ENCODE results near the gene MEF2B. TPM values are rescaled to one million over a fixed set of nuclear protein-coding genes. Genes with fewer than 3 reads are reported as not detected.
"Not testable (repeated sequence)": the region's sequence is repeated elsewhere in the genome, so short reads cannot be mapped to it uniquely, and the experiment has no call there.

Gene MEF2B
- total and polyA plus RNA-seq, 12 donors: 0.42 to 6.0 (median 1.4) TPM; not detected in 4

DNA sequence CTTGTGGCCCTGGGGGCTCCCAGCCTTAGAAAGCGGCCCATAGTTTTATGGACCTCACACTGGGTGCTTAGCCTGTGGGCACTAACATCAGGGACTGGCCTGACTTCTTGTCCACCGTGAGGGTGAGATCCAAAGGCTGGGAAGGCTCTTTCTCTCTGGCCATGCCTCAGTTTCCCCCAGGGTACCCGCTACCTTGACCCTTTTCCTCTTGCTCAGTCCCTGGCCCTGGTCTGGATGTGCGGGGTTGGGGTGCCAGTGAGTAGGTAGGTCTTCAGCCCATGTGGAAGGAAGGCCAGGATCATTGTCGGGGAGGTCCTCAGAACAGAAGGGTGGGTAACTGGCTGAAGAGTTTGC is 30.2 kb downstream of the MEF2B start:
- TF ChIP-seq, protein P1, sequence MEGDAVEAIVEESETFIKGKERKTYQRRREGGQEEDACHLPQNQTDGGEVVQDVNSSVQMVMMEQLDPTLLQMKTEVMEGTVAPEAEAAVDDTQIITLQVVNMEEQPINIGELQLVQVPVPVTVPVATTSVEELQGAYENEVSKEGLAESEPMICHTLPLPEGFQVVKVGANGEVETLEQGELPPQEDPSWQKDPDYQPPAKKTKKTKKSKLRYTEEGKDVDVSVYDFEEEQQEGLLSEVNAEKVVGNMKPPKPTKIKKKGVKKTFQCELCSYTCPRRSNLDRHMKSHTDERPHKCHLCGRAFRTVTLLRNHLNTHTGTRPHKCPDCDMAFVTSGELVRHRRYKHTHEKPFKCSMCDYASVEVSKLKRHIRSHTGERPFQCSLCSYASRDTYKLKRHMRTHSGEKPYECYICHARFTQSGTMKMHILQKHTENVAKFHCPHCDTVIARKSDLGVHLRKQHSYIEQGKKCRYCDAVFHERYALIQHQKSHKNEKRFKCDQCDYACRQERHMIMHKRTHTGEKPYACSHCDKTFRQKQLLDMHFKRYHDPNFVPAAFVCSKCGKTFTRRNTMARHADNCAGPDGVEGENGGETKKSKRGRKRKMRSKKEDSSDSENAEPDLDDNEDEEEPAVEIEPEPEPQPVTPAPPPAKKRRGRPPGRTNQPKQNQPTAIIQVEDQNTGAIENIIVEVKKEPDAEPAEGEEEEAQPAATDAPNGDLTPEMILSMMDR (IDR thresholded peaks at IDR 0.05): peak in 1 of 6 experiments; percentile 4
- no peak for TF ChIP-seq POLR2A (IDR thresholded peaks at IDR 0.05)
- no peaks in the 10 kb centered on the region for H3K9me3 ChIP-seq (replicated peaks in 1 of 3)
- H3K4me3 ChIP-seq: no peak overlapping the region
- no peaks in the 10 kb centered on the region for H3K36me3 ChIP-seq (replicated peaks in 1 of 2)
- no peaks in the 10 kb centered on the region for H3K27me3 ChIP-seq
- intact Hi-C loops (cut with DNase I): loop anchor here (5.0 to 10.0 kb wide), 3 partner anchors 83 to 205 kb away; no protein-coding TSS in a partner anchor
- peaks cover 6 to 9% of the 10 kb centered on the region in 2 donors for H3K4me1 ChIP-seq (replicated peaks in 1 of 2)
- 39 to 48% (median 43%) methylated on average over 4 to 5 of the region's 5 CpGs for WGBS, 4 donors
- DNase-seq: no peak
- no peak overlapping the region for H3K27ac ChIP-seq

DNA sequence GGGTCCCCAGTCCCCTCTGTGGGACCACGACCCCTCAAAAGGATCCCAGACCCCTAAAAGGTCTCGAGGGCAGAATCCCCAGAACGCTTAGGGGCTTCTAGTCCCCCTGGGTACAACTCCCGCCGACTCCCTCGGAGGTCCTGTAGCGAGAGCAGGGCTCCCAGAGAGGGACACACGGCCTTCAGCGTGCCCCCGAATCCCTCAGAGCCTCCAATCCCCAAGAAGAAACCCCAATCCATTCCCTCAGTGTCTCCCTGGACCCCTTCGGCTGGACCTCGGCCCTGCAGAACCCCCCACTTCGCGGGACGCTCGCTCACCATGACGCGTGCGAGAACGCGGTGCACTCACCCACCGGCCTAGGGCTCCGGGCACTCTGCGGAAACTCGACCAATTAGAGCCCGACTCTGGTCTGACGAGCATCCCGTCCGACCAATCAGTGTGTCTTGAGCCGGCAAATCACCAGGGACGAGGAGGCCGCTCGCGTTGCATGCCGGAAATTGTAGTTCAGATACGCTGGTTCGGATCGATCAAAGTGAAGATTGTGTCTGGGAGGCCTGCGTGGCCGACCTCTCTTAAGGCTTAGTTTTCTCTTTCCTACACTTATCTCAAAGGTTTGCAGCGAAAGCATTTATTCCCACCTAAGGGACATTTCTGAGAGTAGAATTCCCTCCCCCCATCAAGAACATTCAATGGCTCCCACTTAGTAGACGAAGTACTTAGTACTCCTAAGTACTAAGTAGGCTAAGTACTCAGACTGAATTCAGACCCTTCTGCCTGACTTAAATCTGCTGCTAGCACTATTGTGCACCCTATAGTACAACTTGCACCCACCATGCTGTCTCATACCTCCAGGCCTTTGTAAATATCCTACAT is 31.7 kb downstream of the MEF2B start, which contains the start of gene TMEM161A:
TMEM161A (minus strand) TSS at position 370 of the 873 bp plus-strand sequence; CDS start at position 320, 50 bp downstream.
- Histone ChIP-seq H3K27me3 (no peaks in the 10 kb centered on the region), H3K27ac (peak within 1 kb of the TSS in 3 of 5 donors; percentile 53 to 68 (median 55)), H3K4me1 (replicated peaks in 1 of 2) (peaks cover 6 to 9% of the 10 kb centered on the region in 2 donors), H3K4me3 (peak within 1 kb of the TSS; percentile 39 to 70 (median 64)), H3K36me3 (replicated peaks in 1 of 2) (no peaks in the 10 kb centered on the region), H3K9me3 (replicated peaks in 1 of 3) (no peaks in the 10 kb centered on the region)
- peak; percentile 33 to 79 for TF ChIP-seq POLR2A (IDR thresholded peaks at IDR 0.05)
- TF ChIP-seq, protein P1 (IDR thresholded peaks at IDR 0.05): no peak
- WGBS, 4 donors: 3 to 5% (median 3%) methylated on average over 25 to 42 of the region's 42 CpGs
- intact Hi-C loops (cut with DNase I): loop anchor here in 1 of 2 donors (5.0 kb wide), 1 partner anchor 81 kb away; no protein-coding TSS in a partner anchor
- peak; percentile 98 to 100 (median 99) for DNase-seq

DNA sequence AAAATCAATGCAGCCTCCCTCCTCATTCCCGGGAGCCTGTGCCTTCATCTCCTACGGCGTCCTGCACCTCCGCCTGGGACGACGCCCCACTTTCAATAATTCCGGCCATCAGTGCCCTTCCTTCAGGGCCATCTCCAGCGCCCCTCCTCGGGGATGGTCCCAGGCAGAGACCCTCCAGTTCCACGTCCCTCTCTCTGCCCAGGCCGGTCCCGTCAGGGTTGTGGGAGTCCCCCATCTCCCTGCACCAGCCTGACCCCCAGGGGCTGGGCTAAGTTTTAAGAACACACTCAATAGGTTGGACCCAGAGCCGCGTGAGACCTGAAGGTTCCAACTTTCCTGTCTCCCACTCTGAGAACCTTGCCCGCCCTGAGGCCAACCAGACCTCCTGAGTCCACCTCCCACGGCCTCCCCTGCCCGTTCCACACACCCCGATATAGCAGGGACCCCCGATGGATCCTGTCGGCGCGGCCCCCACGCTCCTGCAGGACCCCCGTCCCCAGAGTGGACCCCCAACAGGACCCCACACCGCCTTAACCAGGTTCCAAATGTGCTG is 32.4 kb downstream of the MEF2B start:
- 14 to 31% (median 19%) methylated on average over 20 to 25 of the region's 25 CpGs for WGBS, 4 donors
- DNase-seq: peak in 3 of 7 donors; percentile 28 to 32 (median 29)
- H3K4me3 ChIP-seq: peak overlapping the region; percentile 39 to 70 (median 64)
- H3K4me1 ChIP-seq (replicated peaks in 1 of 2): peaks cover 6 to 9% of the 10 kb centered on the region in 2 donors
- H3K27me3 ChIP-seq: no peaks in the 10 kb centered on the region
- no peaks in the 10 kb centered on the region for H3K36me3 ChIP-seq (replicated peaks in 1 of 2)
- intact Hi-C loops (cut with DNase I): loop anchor here in 1 of 2 donors (5.0 kb wide), 1 partner anchor 80 kb away; no protein-coding TSS in a partner anchor
- H3K27ac ChIP-seq: peak overlapping the region in 1 of 5 donors; percentile 68
- TF ChIP-seq, protein P1 (IDR thresholded peaks at IDR 0.05): no peak
- TF ChIP-seq POLR2A (IDR thresholded peaks at IDR 0.05): no peak
- no peaks in the 10 kb centered on the region for H3K9me3 ChIP-seq (replicated peaks in 1 of 3)

DNA sequence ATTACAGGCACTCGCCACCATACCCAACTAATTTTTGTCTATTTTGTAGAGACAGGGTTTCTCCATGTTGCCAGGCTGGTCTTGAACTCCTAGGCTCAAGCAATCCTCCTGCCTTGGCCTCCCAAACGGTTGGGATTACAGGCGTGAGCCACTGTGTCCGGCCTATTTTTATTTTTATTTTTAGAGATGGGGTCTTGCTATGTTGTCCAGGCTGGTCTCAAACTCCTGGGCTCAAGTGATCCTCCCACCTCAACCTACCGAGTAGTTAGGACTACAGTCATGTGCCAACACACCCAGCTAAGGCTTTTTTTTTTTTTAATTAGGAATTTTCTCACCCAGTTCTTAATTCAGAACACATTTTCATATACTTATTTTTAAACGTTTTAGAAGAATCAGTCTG is 34.4 kb downstream of the MEF2B start:
- intact Hi-C loops (cut with DNase I): loop anchor here in 1 of 2 donors (5.0 kb wide), 1 partner anchor 78 kb away; no protein-coding TSS in a partner anchor
- not testable (repeated sequence) for H3K9me3 ChIP-seq (replicated peaks in 1 of 3); H3K27me3 ChIP-seq; H3K4me3 ChIP-seq; H3K4me1 ChIP-seq (replicated peaks in 1 of 2); H3K27ac ChIP-seq; H3K36me3 ChIP-seq (replicated peaks in 1 of 2); DNase-seq
- 78 to 91% (median 87%) methylated on average over 6 of the region's 6 CpGs for WGBS, 4 donors

Data from adrenal gland (tissue), 12 donors.